ENCODE measurements around the gene NEK10. TPM values are rescaled to one million over a fixed set of nuclear protein-coding genes. Genes with fewer than 3 reads are reported as not detected.

NEK10 gene
- total RNA-seq, 4 donors from 2014 or later = 0.58 to 2.5 (median 1.1) TPM

DNA sequence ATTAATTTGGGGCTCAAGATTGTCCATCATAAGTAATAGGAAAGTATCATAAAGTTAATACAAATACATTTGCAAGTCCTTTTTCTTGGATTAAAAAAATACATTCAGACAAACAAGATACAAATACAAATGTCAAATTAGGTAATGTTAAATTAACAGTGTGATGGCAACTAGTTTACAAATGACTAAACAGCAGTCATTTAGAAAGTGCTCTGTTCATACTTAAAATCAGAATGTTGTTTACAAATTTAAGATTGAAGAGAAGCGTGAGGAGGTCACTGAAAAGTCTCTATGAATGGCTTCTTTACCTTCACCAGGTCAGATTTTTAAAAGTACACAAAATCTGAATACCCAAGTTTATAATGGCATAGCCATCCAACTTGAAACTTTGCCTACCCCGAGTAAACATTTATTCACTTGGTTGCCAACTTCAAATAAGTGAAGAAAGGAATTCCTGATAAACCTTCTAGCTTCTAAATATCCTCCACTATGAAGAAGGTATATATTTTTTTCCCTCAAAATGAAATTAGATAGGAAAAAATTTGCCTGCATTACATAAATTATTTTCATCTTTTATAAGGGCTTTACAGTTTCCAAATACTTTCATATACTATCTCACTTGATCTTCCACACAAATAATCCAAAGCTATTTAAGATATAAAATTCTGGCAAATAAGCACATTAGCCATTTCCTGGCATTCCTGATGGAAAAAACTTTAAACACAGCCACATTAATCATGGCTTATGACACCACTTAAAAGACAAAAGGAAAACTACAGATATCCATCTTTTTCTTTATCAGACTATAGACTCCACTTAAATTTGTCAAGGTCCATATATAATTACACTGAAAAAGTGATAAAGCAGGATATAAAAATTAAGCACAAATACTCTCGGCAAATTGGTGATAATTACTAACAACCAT, 11.5 kb upstream of the NEK10 start:
- intact Hi-C loops (cut with DNase I) = no loop called here
- Histone ChIP-seq H3K36me3 (peaks cover 0 to 49% (median 15%) of the 10 kb centered on the region in 4 donors), H3K27ac (replicated peaks in 1 of 4) (no peak overlapping the region), H3K4me3 (no peak overlapping the region), H3K9me3 (no peaks in the 10 kb centered on the region), H3K4me1 (no peaks in the 10 kb centered on the region), H3K27me3 (no peaks in the 10 kb centered on the region)
- TF ChIP-seq, protein P1, sequence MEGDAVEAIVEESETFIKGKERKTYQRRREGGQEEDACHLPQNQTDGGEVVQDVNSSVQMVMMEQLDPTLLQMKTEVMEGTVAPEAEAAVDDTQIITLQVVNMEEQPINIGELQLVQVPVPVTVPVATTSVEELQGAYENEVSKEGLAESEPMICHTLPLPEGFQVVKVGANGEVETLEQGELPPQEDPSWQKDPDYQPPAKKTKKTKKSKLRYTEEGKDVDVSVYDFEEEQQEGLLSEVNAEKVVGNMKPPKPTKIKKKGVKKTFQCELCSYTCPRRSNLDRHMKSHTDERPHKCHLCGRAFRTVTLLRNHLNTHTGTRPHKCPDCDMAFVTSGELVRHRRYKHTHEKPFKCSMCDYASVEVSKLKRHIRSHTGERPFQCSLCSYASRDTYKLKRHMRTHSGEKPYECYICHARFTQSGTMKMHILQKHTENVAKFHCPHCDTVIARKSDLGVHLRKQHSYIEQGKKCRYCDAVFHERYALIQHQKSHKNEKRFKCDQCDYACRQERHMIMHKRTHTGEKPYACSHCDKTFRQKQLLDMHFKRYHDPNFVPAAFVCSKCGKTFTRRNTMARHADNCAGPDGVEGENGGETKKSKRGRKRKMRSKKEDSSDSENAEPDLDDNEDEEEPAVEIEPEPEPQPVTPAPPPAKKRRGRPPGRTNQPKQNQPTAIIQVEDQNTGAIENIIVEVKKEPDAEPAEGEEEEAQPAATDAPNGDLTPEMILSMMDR (IDR thresholded peaks at IDR 0.05) = no peak
- no peak for TF ChIP-seq POLR2AphosphoS5 (IDR thresholded peaks at IDR 0.05)
- TF ChIP-seq POLR2A (IDR thresholded peaks at IDR 0.05; ENCODE audit: low read depth) = no peak
- TF ChIP-seq EP300 (IDR thresholded peaks at IDR 0.05) = no peak
- 76% methylated on average over 3 of the region's 3 CpGs for WGBS
- no peak for DNase-seq (ENCODE audit: extremely low spot score)

DNA sequence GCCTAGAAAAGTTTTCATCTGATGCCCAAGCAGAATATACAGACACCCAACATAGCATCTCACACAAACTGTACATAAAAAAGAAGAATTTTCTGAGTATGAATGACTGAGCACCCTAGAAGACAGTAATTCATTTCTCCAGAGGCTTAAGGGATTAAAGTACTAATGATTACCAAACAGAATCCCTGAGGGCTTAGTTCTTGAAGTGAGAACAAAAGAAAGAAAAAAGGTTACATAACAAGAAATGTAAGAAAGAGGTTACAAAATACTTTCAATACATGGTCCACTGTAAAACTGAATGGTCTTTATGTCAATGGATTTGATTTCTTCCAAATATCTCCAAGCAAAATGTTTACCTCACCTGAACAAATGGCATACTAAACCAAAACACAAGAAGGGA, 9.1 kb upstream of the NEK10 start:
- DNase-seq (ENCODE audit: extremely low spot score) = no peak
- intact Hi-C loops (cut with DNase I) = no loop called here
- Histone ChIP-seq H3K4me3 (no peak overlapping the region), H3K36me3 (peaks cover 0 to 27% (median 6%) of the 10 kb centered on the region in 4 donors), H3K4me1 (no peaks in the 10 kb centered on the region), H3K9me3 (no peaks in the 10 kb centered on the region), H3K27ac (replicated peaks in 1 of 4) (no peak overlapping the region), H3K27me3 (no peaks in the 10 kb centered on the region)
- TF ChIP-seq EP300 (IDR thresholded peaks at IDR 0.05) (no peak), POLR2AphosphoS5 (IDR thresholded peaks at IDR 0.05) (no peak), POLR2A (IDR thresholded peaks at IDR 0.05; ENCODE audit: low read depth) (no peak)
- TF ChIP-seq, protein P1 (IDR thresholded peaks at IDR 0.05) = no peak

DNA sequence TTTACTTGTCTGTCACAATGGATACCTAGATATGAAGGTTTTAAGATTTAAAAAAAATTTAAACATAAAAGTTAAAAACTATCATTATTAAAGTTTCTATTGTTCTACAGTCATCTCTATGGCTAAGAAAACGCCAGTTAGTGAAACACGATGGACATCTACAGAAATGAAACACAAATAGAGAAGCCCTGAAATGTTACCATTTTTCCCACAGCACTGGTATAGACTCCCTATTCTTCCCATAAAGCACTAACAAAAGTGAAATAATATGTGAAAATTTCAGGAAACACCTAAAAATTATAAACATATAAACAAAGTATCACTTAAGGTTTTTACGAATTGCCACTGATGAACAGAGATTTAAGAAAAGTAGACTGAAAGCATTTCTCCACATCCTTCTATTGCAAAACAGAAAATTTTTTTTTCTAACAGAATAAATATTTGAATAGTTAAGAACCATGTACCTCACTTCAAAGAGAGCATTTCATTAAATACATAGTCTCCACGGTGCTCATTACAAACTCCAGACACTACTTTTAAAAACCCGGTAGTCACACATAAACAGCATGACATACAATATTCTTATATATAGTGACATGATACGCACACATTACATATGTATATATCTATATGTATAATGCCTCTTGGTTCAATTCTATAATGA, 7.1 kb upstream of the NEK10 start:
- Histone ChIP-seq H3K27ac (replicated peaks in 1 of 4) (no peak overlapping the region), H3K9me3 (no peaks in the 10 kb centered on the region), H3K4me3 (no peak overlapping the region), H3K4me1 (no peaks in the 10 kb centered on the region), H3K36me3 (peaks cover 0 to 13% (median 0%) of the 10 kb centered on the region in 4 donors), H3K27me3 (no peaks in the 10 kb centered on the region)
- TF ChIP-seq, protein P1 (IDR thresholded peaks at IDR 0.05) = no peak
- TF ChIP-seq POLR2A (IDR thresholded peaks at IDR 0.05; ENCODE audit: low read depth) (no peak), EP300 (IDR thresholded peaks at IDR 0.05) (no peak), POLR2AphosphoS5 (IDR thresholded peaks at IDR 0.05) (no peak)
- 90% methylated on average over 6 of the region's 6 CpGs for WGBS
- intact Hi-C loops (cut with DNase I) = no loop called here
- no peak for DNase-seq (ENCODE audit: extremely low spot score)

DNA sequence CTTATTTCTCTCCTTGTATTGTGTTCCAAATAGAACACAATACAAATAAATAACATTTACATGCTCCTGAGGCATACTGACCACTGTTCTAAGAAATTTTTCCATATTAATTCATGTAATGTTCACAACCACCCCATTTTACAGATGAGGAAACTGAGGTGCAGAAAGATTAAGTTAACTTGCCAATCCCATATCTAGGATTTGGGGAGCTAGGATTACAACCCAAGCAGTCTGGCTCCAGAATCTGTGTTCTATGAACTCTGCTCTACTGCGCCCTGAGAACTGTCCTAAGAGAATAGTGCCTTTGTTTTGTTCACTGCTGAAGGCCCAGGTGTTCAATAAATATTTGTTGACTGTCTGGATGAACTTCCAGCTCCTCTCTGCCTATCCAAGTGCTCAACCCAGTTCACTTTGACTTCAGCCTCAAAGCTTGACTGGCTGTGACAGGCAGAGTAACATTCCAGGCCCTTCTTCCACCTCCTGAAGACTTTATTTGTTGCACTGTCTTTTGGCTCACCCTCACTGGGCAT, 3.1 kb downstream of the NEK10 start:
- H3K4me3 ChIP-seq = no peak overlapping the region
- H3K27ac ChIP-seq (replicated peaks in 1 of 4) = no peak overlapping the region
- peaks cover 0 to 22% (median 17%) of the 10 kb centered on the region in 4 donors for H3K4me1 ChIP-seq
- TF ChIP-seq, protein P1 (IDR thresholded peaks at IDR 0.05) = no peak
- TF ChIP-seq POLR2A (IDR thresholded peaks at IDR 0.05; ENCODE audit: low read depth) (no peak), POLR2AphosphoS5 (IDR thresholded peaks at IDR 0.05) (no peak), EP300 (IDR thresholded peaks at IDR 0.05) (no peak)
- intact Hi-C loops (cut with DNase I) = no loop called here
- H3K36me3 ChIP-seq = no peaks in the 10 kb centered on the region
- H3K27me3 ChIP-seq = no peaks in the 10 kb centered on the region
- WGBS = 100% methylated on average over 1 of the region's 1 CpG
- H3K9me3 ChIP-seq = no peaks in the 10 kb centered on the region
- no peak for DNase-seq (ENCODE audit: extremely low spot score)
